ENCODE data around the gene MEI4.
"Not testable (repeated sequence)": the region's sequence is repeated elsewhere in the genome, so short reads cannot be mapped to it uniquely, and the experiment has no call there.

The MEI4 gene, protein sequence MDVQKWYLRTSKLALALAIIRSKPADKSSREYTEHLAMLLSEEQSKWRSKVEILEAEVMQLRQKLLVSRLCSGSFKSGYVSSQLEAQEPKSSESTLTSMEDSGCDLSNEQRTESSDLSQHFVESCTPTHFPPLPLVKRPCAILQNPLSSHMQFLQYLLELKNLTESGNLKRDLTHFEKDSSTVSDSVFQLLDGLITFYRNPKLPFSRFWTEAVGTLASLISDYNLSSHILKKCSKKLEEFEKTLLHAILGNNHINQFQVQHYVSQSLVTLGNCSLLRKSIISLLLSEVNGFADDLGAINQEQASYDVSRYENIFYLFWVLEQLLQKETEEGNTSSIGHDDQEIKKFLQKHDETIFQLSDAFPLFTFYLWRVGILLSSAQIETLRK

DNA sequence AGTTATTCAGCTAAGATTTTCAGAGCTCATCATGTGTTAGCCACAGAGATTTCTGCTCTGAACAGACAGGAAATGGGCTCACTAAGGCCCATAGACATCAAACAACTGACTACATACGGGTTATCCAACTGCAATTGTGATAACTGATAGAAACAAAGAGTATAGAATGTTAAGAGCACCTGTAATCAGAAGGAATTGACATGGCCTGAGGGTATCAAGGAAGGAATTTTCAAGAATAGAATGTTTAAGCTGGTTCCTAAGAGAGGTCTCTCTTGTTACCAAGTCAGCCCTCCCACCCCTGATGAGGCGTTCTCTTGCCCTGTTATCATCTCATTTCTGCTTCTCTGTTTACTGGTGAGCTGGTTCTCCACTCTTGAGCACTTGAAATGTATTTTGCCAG is at the start of gene MEI4:
TSS of gene MEI4 (plus strand) at position 301 of the 400 bp plus-strand sequence. CDS start 37,633 bp downstream, outside the sequence.
- DNase-seq = no peak

DNA sequence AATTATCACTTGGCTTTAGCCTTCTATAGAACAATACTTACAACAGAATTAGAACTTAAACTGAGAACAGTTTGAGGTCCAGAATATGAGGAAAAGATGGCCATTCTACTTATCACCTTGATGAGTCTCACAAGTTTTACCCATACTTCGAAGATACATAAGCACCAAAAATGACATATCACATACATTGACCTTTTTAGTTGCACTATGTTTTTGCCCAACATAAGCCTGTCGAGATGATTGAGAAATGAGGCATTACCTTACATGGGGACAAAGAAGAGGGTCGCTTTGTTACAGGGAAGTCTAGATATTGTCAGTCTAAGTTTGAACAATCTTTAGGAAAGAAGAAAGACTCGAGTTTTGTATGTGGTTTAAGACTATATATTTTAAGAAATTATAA is 48.4 kb upstream of the MEI4 start:
- DNase-seq = no peak

DNA sequence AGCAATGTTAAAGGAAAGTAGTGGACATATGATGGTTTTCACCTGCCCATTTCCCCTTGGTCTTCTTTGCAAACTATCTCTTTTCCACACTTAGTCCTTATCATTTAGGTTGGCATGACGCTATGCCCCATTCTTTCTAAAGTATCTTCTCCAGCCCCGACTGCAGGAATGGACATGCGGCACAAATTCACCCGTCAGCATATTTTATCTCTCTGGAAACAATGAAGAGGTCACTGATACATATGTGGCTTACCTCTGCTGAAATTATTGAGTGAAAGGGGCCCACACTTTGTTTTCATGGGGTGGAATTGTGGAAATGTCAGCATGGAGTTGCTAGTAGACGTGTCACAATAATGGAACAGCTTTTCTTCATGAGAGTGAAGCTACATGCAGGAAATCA is 45.8 kb upstream of the MEI4 start:
- no peak for DNase-seq

DNA sequence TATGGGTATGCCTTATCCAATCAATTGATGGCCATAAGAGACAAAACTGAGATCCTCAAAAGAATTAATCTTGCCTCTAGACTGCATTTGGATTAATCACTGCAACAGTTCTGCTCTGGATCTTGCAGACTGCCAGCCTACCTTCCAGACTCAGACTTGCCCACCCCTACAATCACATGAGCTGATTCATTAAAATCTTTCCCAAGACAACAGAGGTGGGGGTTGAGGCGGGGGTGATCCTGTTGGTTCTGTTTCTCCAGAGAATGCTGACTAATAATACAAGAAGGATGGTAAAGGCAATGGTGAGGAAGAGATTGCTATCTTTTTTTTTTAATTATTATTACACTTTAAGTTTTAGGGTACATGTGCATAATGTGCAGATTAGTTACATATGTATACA is 43.7 kb upstream of the MEI4 start:
- no peak for DNase-seq

DNA sequence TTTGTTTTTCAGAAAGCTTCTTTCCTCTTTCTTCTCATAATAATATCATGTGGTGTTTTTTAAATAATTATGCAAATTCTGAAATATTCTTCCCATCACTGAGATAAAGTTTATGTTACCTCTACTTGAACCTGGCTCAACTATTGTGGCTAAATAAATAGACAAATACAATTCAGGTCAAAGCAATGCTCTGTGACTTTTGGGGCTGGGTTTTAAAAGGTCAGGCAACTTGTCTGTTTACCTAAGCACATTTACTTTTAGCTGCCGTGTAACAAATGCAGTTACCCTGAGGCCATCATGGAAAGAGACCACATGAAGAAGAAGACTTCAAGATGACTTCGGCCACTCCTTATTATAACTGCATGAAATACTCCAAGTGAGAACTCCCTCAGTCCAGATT is 33.7 kb upstream of the MEI4 start:
- DNase-seq = no peak

DNA sequence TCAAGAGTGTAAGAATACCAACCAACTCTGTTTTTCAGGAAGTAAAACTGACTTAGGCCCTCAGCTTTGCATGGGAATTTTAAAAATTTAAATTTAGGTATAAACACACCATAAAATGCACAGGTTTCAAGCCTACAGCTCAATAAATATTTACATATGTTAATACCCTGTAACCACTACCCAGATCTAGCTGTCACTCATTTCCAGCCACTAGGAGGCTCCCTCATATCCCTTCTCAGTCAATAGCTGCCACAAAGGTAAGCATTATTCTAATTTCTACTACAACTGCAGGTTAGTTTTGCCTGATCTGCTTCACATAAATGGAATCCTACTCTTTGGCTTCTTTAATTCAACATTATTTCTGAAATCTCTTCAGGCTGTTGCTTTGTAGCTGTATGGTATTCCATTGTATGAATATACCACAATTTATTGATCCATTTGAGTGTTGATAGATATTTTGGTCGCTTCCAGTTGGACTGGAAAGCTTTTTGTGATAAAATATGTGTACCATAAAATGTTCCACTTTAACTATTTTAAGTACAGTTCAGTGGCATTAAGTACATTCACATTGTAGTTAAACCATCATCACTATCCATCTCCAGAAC is 32.5 kb upstream of the MEI4 start:
- DNase-seq = no peak

DNA sequence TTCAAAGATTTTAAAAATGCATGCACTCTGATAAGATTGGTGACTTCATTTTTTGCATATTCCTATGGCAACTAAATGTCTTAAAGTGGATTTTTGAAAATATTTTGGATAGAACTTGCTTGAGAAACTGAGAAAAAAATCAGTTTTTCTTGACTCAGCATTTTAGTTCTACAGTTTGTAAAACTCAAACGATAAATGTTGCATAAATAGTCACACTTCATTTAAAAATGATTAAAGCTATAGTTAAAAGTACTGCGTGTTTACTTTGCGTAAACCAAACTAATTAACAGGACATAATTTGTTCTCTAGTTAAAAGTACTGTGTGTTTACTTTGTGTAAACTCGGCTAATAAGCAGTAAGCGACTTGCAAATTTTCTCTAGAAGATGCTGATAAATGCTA is 28.3 kb upstream of the MEI4 start:
- DNase-seq = no peak

DNA sequence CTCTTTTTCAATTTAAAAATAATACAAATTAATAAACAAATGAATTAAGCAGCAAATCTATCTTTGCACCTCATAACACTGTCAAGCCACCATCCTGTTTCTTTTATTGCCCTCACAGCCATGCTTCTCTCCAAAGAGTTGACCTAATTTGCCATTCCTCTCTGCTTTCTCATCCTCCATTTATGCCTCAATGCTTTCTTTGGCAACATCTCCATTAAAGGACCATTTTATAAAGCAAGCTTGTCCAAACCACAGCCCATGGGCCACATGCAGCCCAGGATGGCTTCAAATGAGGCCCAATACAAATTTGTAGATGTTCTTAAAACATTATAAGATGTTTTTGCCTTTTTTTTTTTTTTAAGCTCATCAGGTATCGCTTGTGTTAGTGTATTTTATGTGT is 26.4 kb upstream of the MEI4 start:
- no peak for DNase-seq

DNA sequence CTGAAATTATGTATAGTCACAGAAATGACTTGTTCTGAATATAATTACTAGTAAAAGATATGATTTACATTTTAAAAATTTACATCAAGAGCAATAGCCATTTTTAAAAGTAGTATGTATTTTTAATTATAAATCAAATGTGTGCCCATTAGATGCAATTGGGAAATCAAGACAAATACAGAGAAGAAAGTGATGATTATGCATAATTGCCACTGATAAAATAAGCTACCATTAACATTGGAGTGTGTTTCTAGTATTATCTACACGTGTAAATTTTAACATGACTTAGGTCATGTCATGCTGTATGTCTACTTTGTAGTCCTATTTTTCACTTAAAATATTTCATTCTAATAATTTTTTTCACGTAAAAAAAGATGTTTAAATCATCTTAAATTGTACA is 22.8 kb upstream of the MEI4 start:
- DNase-seq = no peak

DNA sequence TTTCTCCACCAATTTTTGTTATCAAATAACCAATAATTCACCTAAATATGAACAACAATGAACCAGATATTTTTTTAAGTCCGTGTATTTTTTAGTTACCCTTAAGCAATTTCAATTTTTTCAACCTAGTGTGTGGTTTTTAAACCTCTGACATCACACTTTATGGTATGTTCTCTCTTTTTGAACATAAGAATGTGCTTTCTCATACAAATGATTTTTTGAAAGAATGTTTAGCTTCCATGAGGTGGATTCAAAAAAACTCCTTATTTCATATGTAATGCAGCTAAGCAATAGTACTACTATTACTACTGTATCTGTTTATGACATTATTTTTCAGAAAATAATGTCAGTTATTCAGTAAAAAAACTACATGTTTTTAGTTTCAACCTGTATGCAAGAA is 19.4 kb upstream of the MEI4 start:
- no peak for DNase-seq

DNA sequence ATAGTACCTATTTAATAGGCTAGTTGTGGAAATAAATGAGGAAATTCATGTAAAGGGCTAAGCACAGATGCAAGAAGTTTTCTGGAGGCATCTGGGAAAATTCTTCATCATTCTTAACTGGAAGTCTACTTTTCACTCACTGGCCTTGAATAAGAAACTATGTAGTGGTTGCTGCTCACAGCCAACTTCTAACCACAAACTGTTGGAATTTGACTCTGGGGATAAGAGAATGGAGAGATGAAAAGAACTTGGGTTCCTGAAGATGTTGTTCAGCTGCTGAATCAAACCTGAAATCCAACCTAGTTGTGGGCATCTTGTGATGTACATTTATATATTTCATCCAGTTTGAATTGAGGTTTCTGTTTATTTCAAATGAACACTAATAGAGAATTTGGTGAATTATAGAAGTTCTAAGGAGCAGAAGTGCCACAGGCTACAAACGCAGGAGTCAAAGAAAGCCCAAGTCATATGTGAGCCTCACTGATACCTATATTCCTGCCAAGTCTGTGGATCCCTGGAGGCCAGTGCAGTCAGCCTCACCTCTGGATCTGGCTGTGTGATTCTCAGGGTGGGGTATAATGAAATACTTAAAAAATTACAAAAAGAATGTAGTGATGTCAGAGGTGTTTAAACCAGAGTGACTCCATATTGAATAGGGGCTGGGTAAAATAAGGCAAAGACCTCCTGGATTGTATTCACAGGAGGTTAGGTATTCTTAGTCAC is 18.7 kb upstream of the MEI4 start:
- DNase-seq = no peak

DNA sequence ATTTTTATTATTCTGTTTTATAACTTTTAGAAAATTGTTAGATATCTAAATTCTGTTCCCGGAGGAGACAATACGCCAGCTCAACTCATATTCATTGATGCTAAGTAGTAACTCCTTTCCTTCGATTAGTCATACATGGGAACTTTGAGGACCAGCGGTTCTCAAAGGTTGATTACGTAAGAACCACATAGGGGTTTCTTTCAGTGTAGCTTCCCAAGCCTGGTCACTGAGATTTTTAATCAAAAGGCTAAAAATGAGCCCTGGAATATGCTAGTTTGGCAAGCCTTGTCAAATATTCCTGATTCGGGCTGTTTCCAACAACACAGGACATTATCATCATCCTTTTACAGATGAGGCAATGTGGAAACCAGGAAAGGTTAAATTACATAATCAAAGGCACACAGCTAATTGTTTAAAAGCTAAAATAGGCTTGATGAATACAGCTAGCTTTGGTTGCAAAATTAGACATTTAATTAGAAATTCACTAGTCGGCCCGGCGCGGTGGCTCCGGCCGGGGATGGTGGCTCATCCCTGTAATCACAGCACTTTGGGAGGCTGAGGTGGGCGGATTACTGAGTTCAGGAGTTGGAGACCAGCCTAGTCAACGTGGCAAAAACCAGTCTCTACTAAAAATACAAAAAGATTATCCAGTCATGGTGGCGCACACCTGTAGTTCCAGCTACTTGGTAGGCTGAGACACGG is 14.6 kb upstream of the MEI4 start:
- DNase-seq = no peak

DNA sequence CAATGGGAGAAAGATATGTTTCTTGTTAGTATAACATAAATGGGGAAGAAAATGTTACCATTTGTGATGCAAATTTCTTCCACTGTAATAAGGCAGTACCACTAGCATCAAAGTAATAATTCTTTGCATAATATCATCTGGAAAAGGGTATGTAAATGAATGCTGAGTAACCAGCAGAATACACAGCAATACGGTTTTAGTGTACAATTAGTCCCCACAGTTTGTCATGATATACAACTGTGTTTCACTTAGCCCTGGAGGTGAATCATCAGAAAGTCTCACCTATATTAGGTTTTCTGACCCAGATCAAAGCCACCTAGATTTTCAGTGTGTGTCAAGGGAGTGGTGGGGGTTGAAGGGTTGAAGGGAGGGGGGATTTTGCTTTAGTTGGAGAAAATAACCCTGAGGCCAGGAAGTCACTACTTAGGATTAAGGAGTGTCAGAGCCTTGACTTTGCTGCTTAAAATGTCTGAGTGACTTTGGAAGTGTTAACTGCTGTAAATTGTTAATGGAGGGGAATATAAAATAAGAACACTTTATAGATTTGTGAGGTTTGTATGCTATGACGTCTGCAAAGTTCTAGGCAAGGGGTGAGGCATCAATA is 8.6 kb upstream of the MEI4 start:
- DNase-seq = no peak

DNA sequence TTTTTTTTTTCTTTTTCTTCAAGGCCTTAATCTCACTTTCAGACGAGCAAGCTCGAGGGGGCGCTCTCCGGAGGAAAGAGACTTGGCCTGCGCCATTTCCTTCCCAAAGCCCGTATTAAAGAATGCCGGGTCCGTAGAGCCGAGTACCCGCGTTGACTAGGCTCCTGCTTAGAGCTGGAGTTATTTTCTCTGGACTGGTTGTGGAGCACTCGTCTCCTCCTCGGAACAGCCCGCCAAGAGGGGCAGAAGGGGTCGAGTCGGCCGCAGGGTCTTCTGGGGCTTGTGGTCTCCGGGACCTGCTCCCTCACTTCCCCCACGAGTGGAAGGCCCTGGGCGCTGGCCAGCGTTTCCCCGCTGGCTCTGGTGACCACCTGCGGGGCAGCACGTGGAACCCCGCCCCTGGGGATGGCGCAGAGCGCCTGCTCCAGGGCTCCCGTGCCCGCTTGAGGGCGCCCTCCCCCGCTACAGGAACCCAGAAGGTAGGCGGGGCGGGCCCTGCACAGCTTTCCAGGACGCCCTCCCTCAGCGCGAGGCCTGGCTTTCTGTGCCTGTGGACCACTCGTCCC is 2.7 kb upstream of the MEI4 start:
- no peak for DNase-seq

DNA sequence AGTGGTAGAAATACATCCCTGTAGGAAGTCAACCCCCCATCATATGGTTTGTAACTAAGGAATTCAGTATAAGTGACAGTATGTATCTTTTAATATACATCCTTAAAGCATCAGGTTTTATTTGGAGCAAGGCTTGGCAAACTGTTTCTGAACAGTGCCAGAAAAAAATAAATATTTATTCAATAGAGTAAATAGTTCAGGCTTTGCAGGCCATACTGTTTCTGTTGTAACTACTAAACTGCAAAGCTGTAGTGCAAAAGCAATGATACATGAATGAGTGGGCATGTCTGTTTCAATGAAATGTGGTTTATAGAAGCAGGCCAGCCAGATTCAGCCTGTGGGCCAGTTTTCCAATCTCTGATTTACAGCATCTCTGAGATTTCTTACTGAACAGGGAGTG is 977 bp downstream of the MEI4 start:
- DNase-seq = no peak

DNA sequence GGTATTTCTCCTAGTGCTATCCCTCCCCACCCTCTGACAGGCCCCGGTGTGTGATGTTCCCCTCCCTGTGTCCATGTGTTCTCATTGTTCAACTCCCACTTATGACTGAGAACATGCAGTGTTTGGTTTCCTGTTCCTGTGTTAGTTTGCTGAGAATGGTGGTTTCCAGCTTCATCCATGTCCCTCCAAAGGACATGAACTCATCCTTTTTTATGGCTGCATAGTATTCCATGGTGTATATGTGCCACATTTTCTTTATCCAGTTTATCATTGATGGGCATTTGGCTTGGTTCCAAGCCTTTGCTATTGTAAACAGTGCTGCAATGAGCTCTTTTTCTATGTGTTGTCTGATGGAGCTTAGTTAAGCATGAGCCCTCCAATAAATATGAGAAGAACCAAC is 2.2 kb downstream of the MEI4 start:
- DNase-seq = not testable (repeated sequence)

DNA sequence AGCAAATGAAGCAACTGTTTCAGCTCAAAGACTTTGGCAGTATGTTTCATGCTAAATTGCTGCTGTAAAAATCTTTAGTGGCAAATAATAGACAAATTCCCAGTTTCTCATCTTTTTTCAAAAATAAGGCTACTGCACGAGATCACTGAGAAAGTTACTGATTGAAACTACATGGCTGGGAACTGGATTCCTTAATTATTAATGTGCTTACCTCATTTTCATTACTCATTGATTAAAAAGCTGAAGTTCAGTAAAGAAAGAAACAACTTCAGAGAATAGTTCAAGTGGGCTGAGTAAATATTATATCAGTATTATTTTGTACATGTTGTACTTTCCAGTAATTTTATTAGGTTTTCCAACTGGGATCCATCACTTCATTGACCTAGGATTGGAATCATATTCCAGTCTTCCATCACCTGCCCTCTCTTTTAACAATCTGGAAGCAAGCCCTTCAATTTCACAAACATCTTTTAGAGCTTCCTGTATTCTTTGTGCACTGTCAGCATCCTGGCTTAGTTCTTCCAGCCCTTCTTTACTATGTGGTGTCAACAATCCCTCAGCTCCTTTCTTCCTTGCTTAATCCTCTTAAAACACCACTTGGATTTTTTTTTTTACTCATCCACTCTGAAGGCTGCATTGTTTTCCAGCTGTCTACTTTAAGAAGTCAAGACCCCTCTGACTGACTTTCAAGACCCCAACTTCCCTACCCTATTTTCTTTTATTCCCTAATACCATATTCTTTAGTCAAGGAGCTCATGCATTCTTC is 4.3 kb downstream of the MEI4 start:
- DNase-seq = no peak

DNA sequence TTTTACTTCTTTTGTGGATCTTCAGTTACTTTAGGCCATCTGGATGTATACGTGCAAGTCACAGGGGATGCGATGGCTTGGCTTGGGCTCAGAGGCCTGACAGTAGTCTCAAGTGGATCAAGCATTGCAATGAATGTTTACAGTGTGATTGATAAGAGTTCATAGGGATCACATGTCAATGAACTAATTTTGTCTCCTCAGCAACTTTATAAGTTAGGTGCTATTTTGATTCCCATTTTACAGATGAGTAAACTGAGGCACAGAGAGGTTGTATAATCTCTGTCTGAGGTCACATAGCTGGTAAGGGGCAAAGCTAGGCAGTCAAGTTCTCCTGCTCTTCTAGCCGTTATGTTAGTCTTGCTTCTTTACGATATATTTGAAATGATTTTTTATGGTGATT is 13.5 kb downstream of the MEI4 start:
- no peak for DNase-seq

DNA sequence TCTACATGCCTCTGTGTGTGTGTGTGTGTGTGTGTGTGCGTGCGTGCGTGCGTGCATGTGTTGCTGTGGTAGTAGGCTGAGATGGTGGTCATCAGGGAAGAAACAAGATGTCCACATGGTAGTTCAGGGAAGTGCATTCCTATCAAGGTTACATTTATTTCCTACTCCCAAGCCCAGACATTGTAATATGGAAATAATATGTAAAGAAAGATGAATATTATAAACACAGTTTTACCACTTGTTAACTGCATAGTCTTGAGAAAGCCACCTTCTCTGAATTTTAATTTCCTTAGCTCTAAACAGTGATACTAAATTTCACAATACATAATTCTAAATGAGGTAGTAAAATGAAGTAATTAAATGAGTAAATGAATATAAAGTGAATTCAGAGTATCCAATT is 14.0 kb downstream of the MEI4 start:
- DNase-seq = no peak

DNA sequence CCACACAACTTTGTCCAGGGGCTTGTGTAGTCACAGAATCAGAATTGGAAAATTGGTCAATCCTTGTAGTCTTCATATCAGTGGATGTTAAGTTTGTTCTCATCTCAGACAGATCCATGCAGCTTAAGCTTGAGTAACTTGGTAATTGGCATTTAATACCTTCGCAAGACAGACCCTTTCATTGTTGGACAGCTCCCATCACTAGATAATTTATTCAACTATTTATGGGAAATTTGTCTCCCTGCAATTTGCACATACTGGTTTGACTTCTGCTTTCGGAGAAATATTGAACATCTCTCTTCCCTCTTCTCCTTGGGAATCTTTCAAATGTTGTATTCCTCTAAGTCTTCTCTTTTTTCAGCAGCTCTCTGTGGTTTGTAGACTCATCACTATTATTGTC is 17.1 kb downstream of the MEI4 start:
- no peak for DNase-seq

DNA sequence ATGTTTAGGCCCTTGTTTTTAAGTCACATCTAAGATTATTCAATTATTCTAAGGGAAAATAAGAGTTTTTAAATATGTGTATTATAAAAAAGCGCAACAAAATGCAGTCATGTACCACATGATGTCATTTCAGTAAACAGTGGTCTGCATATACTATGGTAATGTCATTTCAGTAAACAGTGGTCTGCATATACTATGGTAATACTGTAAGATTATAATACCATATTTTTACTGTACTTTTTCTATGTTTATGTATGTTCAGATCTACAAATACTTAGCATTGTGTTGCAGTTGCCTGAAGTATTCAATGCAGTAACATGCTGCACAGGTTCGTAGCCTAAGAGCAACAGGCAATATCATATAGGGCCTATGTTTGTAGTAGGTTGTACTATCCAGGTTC is 21.4 kb downstream of the MEI4 start:
- no peak for DNase-seq

DNA sequence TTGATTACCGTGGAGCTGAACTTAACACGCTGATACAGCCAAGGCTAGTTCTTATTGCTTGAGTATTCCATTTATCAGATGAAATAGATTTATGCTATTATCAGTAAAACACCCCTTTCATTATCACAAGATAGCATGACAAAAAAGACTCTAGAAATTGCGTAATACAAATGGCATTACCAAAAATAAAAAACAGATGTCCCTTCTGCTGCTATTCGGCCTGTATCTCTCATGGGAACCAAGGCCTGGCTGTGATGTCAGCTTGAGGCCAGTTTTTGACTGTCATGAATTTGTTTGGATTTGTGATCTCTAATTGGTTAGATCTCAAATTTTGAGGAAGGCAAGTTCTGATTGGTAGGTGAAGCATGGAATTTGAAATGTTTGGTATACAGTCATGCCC is 25.2 kb downstream of the MEI4 start:
- DNase-seq = no peak

Measured in NCI-H1417 treated with DMSO at 0.1 percent for 48 hours (cell line).